ENCODE data around the gene PABPC1L.
A peak's percentile ranks its signal among the peaks of the same experiment; 100 is the strongest.

Gene PABPC1L

GRCh38 chr20:44960103-44960852 lies 50.4 kb downstream of the PABPC1L start, which contains the start of gene TOMM34 (continued):
- TF ChIP-seq INSM2 (tag by site-specific recombination; IDR thresholded peaks at IDR 0.05) (no peak), ZNF221 (tag by site-specific recombination; IDR thresholded peaks at IDR 0.05; ENCODE audit: borderline replicate concordance) (no peak), ZNF529 (tag by site-specific recombination; IDR thresholded peaks at IDR 0.05; ENCODE audit: insufficient replicate concordance) (no peak), YY1 (tag by site-specific recombination; IDR thresholded peaks at IDR 0.05) (no peak), ZNF555 (tag by site-specific recombination; conservative IDR thresholded peaks at IDR 0.05) (no peak), PRDM1 (tag by site-specific recombination; IDR thresholded peaks at IDR 0.05) (peak; percentile 59), ZNF704 (tag by site-specific recombination; IDR thresholded peaks at IDR 0.05) (no peak), ZNF48 (tag by site-specific recombination; IDR thresholded peaks at IDR 0.05) (no peak), ZNF514 (tag by site-specific recombination; IDR thresholded peaks at IDR 0.05) (no peak), ZNF560 (tag by site-specific recombination; IDR thresholded peaks at IDR 0.05; ENCODE audit: borderline replicate concordance) (no peak), ZBTB26 (tag by site-specific recombination; optimal IDR thresholded peaks at IDR 0.05) (peak; percentile 95), MZF1 (tag by site-specific recombination; IDR thresholded peaks at IDR 0.05; ENCODE audit: borderline replicate concordance) (0 out of 2 replicates have a peak, but pooled peaks have one; percentile 14), ZNF518A (tag by site-specific recombination; conservative IDR thresholded peaks at IDR 0.05; ENCODE audit: low read depth) (no peak), YY2 (tag by site-specific recombination; IDR thresholded peaks at IDR 0.05) (no peak), GLI2 (tag by site-specific recombination; IDR thresholded peaks at IDR 0.05; ENCODE audit: borderline replicate concordance, low read depth) (no peak), MYNN (tag by site-specific recombination; IDR thresholded peaks at IDR 0.05; ENCODE audit: borderline replicate concordance) (no peak), ZNF776 (tag by site-specific recombination; IDR thresholded peaks at IDR 0.05; ENCODE audit: borderline replicate concordance) (no peak), TSHZ1 (tag by site-specific recombination; IDR thresholded peaks at IDR 0.05; ENCODE audit: borderline replicate concordance) (0 out of 2 replicates have a peak, but pooled peaks have one; percentile 19), KLF16 (tag by site-specific recombination; IDR thresholded peaks at IDR 0.05) (peak; percentile 90; the same call in 1 of the 2 replicates), ZNF121 (tag by site-specific recombination; IDR thresholded peaks at IDR 0.05) (no peak), EGR2 (tag by site-specific recombination; IDR thresholded peaks at IDR 0.05; ENCODE audit: low read depth) (0 out of 2 replicates have a peak, but pooled peaks have one; percentile 9), ZNF398 (tag by site-specific recombination; IDR thresholded peaks at IDR 0.05) (0 out of 2 replicates have a peak, but pooled peaks have one; percentile 41)
